K562 (cell line): Measurements from ENCODE around the gene BCL3. TPM values are rescaled to one million over a fixed set of nuclear protein-coding genes. Genes with fewer than 3 reads are reported as not detected.
A peak's percentile ranks its signal among the peaks of the same experiment; 100 is the strongest.

Experiments
- CBFB ChIP-seq: sonication (generic); formaldehyde crosslinking; IDR thresholded peaks from 2 replicates; pipeline ENCODE4 v1.4.0; 2020; ENCODE audit warnings: mild to moderate bottlenecking, missing genetic modification reagents
- DACH1 ChIP-seq: fragments of 450-650 bp; IDR thresholded peaks from 2 replicates; pipeline ENCODE4 v1.6.1; 2018; ENCODE audit not compliant: partially characterized antibody
- ETV5 ChIP-seq: sonication (generic); formaldehyde crosslinking; IDR thresholded peaks from 2 replicates; pipeline ENCODE4 v1.4.0; 2020; ENCODE audit warnings: low read depth, mild to moderate bottlenecking, missing genetic modification reagents
- EZH2 ChIP-seq: IDR thresholded peaks from 2 replicates; pipeline ENCODE4 v1.6.1; 2012; ENCODE audit warnings: low read depth, mild to moderate bottlenecking, inconsistent platforms, low read length, borderline replicate concordance
- GABPB1 ChIP-seq: sonication (generic); formaldehyde crosslinking; IDR thresholded peaks from 2 replicates; pipeline ENCODE4 v1.8.0; 2022; ENCODE audit warnings: mild to moderate bottlenecking, missing genetic modification reagents
- HMGN3 ChIP-seq: IDR thresholded peaks from 2 replicates; pipeline ENCODE4 v1.6.1; 2011; ENCODE audit warnings: borderline replicate concordance, low read depth, mild to moderate bottlenecking, mixed read lengths, low read length; ENCODE audit not compliant: insufficient read length; ENCODE audit errors: extremely low read depth
- HOXB6 ChIP-seq: fragments of 250-450 bp; sonication (Bioruptor Pico); IDR thresholded peaks from 2 replicates; pipeline ENCODE4 v1.5.1; 2022; ENCODE audit warnings: mild to moderate bottlenecking, borderline replicate concordance
- NCOR1 ChIP-seq: fragments of 450-650 bp; IDR thresholded peaks from 2 replicates; pipeline ENCODE4 v1.6.1; 2016; ENCODE audit warnings: mild to moderate bottlenecking, moderate library complexity
- NFXL1 ChIP-seq: fragments of 450-650 bp; formaldehyde crosslinking; IDR thresholded peaks from 2 replicates; pipeline ENCODE4 v1.4.0; 2021; ENCODE audit warnings: mild to moderate bottlenecking
- NONO ChIP-seq, 2 experiments: fragments of 200-400 bp in 1 of 2; fragments of 450-650 bp in 1 of 2; formaldehyde crosslinking in 1 of 2; IDR thresholded peaks; 2 replicates each; pipeline ENCODE4 v1.6.1; 2017; ENCODE audit warnings: low read depth in 2 of 2, mild to moderate bottlenecking in 2 of 2, moderate library complexity in 2 of 2, low read length in 1 of 2
- RAD21 ChIP-seq, 2 experiments: fragments of 250-450 bp in 1 of 2; fragments of 450-650 bp in 1 of 2; sonication (Bioruptor Pico) in 1 of 2; formaldehyde crosslinking in 1 of 2; IDR thresholded peaks in 1 of 2; conservative IDR thresholded peaks in 1 of 2; 2 replicates each; pipeline versions ENCODE4 v1.4.0 to v1.8.0; 2020 to 2022; ENCODE audit warnings: mild to moderate bottlenecking in 2 of 2, moderate library complexity in 1 of 2
- RBM25 ChIP-seq: fragments of 200-400 bp; formaldehyde crosslinking; IDR thresholded peaks from 2 replicates; pipeline ENCODE4 v1.6.1; 2018; ENCODE audit warnings: low read length, low read depth, moderate library complexity; ENCODE audit not compliant: severe bottlenecking
- RFX5 ChIP-seq: IDR thresholded peaks from 2 replicates; pipeline ENCODE4 v1.6.1; 2011; ENCODE audit warnings: low read depth, mild to moderate bottlenecking, improper control_type of control experiment, low read length
- SIN3B ChIP-seq: fragments of 450-650 bp; IDR thresholded peaks from 2 replicates; pipeline ENCODE4 v1.6.1; 2017; ENCODE audit warnings: low read depth, mild to moderate bottlenecking, moderate library complexity
- SMARCE1 ChIP-seq: fragments of 450-650 bp; IDR thresholded peaks from 2 replicates; pipeline ENCODE4 v1.7.1; 2016; ENCODE audit warnings: mild to moderate bottlenecking
- TAF9B ChIP-seq: fragments of 450-650 bp; IDR thresholded peaks from 2 replicates; pipeline ENCODE4 v1.6.1; 2018; ENCODE audit warnings: mild to moderate bottlenecking; ENCODE audit not compliant: partially characterized antibody
- TEAD4 ChIP-seq, 2 experiments: sonication (generic) in 1 of 2; formaldehyde crosslinking in 1 of 2; IDR thresholded peaks; 2 replicates each; pipeline versions ENCODE4 v1.6.1 to v1.8.0; 2012 to 2022; ENCODE audit warnings: borderline replicate concordance in 1 of 2, inconsistent platforms in 1 of 2, low read length in 1 of 2, mild to moderate bottlenecking in 1 of 2, missing genetic modification reagents in 1 of 2
- ZBTB11 ChIP-seq, 3 experiments: fragments of 200-800 bp in 1 of 3; fragments of 250-450 bp in 1 of 3; fragments of 450-650 bp in 1 of 3; sonication (Bioruptor Pico) in 1 of 3; sonication (Bioruptor generic) in 1 of 3; formaldehyde crosslinking in 1 of 3; IDR thresholded peaks; 2 replicates each; pipeline versions ENCODE4 v1.6.1 to v1.8.0; 2016 to 2022; ENCODE audit warnings: mild to moderate bottlenecking in 2 of 3, missing genetic modification characterization in 2 of 3, missing compliant biosample characterization in 1 of 3, moderate library complexity in 1 of 3
- ZC3H8 ChIP-seq: fragments of 450-650 bp; IDR thresholded peaks from 2 replicates; pipeline ENCODE4 v1.6.1; 2017
- ZFP1 ChIP-seq: fragments of 450-650 bp; formaldehyde crosslinking; IDR thresholded peaks from 2 replicates; pipeline ENCODE4 v1.4.0; 2020; ENCODE audit warnings: mild to moderate bottlenecking, mixed read lengths
- ZNF431 ChIP-seq: sonication (generic); formaldehyde crosslinking; IDR thresholded peaks from 2 replicates; pipeline ENCODE4 v1.8.0; 2022; ENCODE audit warnings: mild to moderate bottlenecking, missing genetic modification reagents
- ZNF444 ChIP-seq: fragments of 250-450 bp; sonication (Bioruptor Pico); IDR thresholded peaks from 2 replicates; pipeline ENCODE4 v1.4.0; 2020; ENCODE audit warnings: mild to moderate bottlenecking, moderate library complexity
- ZNF77 ChIP-seq: fragments of 250-450 bp; sonication (Bioruptor Pico); IDR thresholded peaks from 2 replicates; pipeline ENCODE4 v1.5.0; 2020
- polyA plus RNA-seq, 8 experiments: library from polyadenylated mRNA; depleted of rRNA in 4 of 8; stranded (reverse) in 5 of 8; unstranded in 3 of 8; fragments of >200 nt; fragmentation: Nextera tagmentation in 2 of 8; fragmentation: Illumina TruSeq in 1 of 8; extraction: Ambion mirVana in 2 of 8; extraction: Trizol in 1 of 8; gene quantifications; 2 replicates each; pipeline versions ENCODE4 v1.2.1 to v1.2.3, GENCODE V29; 2011 to 2014; ENCODE audit warnings: inconsistent platforms in 1 of 8, missing spikeins in 1 of 8
- total RNA-seq, 7 experiments: library from RNA; depleted of rRNA in 6 of 7; stranded (reverse); fragments of >200 nt in 6 of 7; fragmentation: Illumina TruSeq in 2 of 7; extraction: Trizol in 2 of 7; gene quantifications; 2 replicates each; pipeline versions ENCODE4 v1.2.1 to v1.2.3, GENCODE V29; 2011 to 2021; ENCODE audit warnings: low replicate concordance in 1 of 7
- TF ChIP-seq, protein P1 (sequence below): fragments of 450-650 bp; IDR thresholded peaks from 2 replicates; pipeline ENCODE4 v1.6.1; 2016

The BCL3 gene
- total and polyA plus RNA-seq, 9 of the 15 experiments (the other 6 are each of a cell fraction or from before 2014, with no cell fraction given) = 0.03 to 2.4 (median 0.50) TPM; not detected in 1

DNA sequence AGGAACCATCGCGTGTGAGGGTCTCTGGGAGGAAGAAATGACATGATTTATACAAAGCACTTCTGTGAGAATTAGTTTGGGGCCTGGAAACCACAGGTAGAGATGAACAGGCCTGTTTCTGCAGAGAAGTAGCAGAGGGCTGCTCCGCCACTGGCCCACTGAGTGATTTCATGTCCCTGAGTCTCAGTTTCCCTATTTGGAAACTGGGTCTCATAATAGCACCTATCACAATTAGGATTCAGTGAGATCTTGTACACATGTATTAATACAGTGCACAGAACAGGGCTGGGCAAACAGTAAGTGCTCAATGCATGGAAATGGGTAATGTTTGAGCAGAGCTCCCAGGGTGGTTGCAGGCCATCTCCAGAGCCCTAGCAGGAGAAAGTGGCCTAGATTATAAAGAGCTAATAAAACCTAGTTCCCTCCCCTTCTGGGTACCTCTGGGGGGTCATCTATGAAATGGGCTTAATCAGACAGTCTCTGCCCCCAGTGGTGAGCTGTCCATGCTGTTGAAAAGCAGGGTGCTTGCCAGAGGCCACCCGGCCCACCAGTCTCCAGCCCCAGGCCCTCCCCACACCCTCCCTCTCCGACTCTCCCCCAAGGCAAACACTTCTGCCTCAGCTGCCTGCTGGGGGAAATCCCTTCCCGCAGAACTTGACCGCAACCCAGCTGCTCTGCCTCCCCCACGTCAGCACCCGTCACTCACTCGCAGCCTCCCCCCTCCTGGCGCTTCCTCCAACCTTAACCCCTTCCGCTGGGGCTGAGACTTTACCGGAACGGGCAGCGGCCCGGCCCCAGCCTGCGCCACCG lies 4.5 kb downstream of the BCL3 start (continued):
- TF ChIP-seq ZBTB11 (CRISPR knock-in tag; IDR thresholded peaks at IDR 0.05) = peak in 1 of 3 experiments; percentile 81; a peak in 1 of 6 replicates
- peak; percentile 100 for TF ChIP-seq CBFB (CRISPR knock-in tag)
- TF ChIP-seq SMARCE1 = peak; percentile 95
- no peak for TF ChIP-seq RBM25
- TF ChIP-seq, protein P1, sequence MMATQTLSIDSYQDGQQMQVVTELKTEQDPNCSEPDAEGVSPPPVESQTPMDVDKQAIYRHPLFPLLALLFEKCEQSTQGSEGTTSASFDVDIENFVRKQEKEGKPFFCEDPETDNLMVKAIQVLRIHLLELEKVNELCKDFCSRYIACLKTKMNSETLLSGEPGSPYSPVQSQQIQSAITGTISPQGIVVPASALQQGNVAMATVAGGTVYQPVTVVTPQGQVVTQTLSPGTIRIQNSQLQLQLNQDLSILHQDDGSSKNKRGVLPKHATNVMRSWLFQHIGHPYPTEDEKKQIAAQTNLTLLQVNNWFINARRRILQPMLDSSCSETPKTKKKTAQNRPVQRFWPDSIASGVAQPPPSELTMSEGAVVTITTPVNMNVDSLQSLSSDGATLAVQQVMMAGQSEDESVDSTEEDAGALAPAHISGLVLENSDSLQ = peak; percentile 98
- TF ChIP-seq EZH2 = no peak
- TF ChIP-seq ZC3H8 = no peak
- TF ChIP-seq ZFP1 (CRISPR knock-in tag) = no peak
- TF ChIP-seq RAD21 (CRISPR knock-in tag; conservative IDR thresholded peaks at IDR 0.05 in 1 of 2, IDR thresholded peaks at IDR 0.05 in 1 of 2) = peak in 1 of 2 experiments; percentile 11; a peak in 1 of 4 replicates
- TF ChIP-seq NONO (IDR thresholded peaks at IDR 0.05; ENCODE audit: low read depth in 2 of 2, low read length in 1 of 2) = peak in 1 of 2 experiments; percentile 72; a peak in 1 of 4 replicates
- peak; percentile 99 for TF ChIP-seq HMGN3
- TF ChIP-seq NCOR1 = peak; percentile 96
- peak; percentile 100 for TF ChIP-seq DACH1
- TF ChIP-seq SIN3B = no peak
- TF ChIP-seq ZNF444 (CRISPR knock-in tag) = peak; percentile 99
- peak; percentile 82 for TF ChIP-seq TEAD4 (IDR thresholded peaks at IDR 0.05; ENCODE audit: low read length)
- TF ChIP-seq TEAD4 (CRISPR knock-in tag; IDR thresholded peaks at IDR 0.05; ENCODE audit: borderline replicate concordance) = no peak
- TF ChIP-seq RFX5 = no peak
- peak; percentile 100 for TF ChIP-seq TAF9B
- TF ChIP-seq HOXB6 (CRISPR knock-in tag) = no peak
- TF ChIP-seq ZNF77 = no peak
- TF ChIP-seq GABPB1 (CRISPR knock-in tag) = peak; percentile 79
- no peak for TF ChIP-seq NFXL1 (CRISPR knock-in tag)
- peak; percentile 98 for TF ChIP-seq ETV5 (CRISPR knock-in tag)
- 0 out of 2 replicates have a peak, but pooled peaks have one; percentile 34 for TF ChIP-seq ZNF431 (CRISPR knock-in tag)
